ENCODE results near the gene VPS37C. TPM values are rescaled to one million over a fixed set of nuclear protein-coding genes. Genes with fewer than 3 reads are reported as not detected.

Gene VPS37C
- total and polyA plus RNA-seq, 9 of the 15 experiments (the other 6 are each of a cell fraction or from before 2014, with no cell fraction given), result 0.62 to 29.8 (median 11.5) TPM

- FAIRE-seq (no peak), DNase-seq (ENCODE audit: extremely low read depth in 1 of 4, low spot score in 3 of 4) (no peak), ATAC-seq (no peak)
- WGBS (ENCODE audit: insufficient coverage, low coverage, missing lambda C conversion rate), result 6% methylated on average over 3 of the region's 3 CpGs
- H3K9me1 ChIP-seq (ENCODE audit: control insufficient read depth, insufficient read depth, low read length), result peaks cover 4% of the 10 kb centered on the region
- peaks cover 25% of the 10 kb centered on the region for H4K20me1 ChIP-seq (replicated peaks; ENCODE audit: control insufficient read depth, insufficient read depth, low read length)
- no peaks in the 10 kb centered on the region for H3K9me3 ChIP-seq (replicated peaks; ENCODE audit: control insufficient read depth, insufficient read depth, low read depth, low read length)
- no peak overlapping the region for H3K27ac ChIP-seq (ENCODE audit: extremely low read depth, low read depth, low read length)
- in situ Hi-C loops (cut with MboI), result no loop called here
- no peak overlapping the region for H3K4me3 ChIP-seq
- H3K27me3 ChIP-seq (ENCODE audit: control insufficient read depth in 2 of 2, insufficient read depth in 2 of 2, low read length in 2 of 2), result peaks cover 23 to 57% of the 10 kb centered on the region in 2 experiments; a peak in 4 of 5 replicates
- POLR2A ChIA-PET, result interaction anchor here (1.6 kb wide), 1 partner anchor 8 kb away, joined by 4 read pairs; no protein-coding TSS in a partner anchor
- CTCF ChIA-PET (ENCODE audit: low intra/inter-chr PET ratio), result no interaction called here
- H3K4me2 ChIP-seq (ENCODE audit: insufficient read depth, low read length), result no peak overlapping the region
- intact Hi-C loops (cut with micrococcal nuclease), result no loop called here
- H3K9ac ChIP-seq (ENCODE audit: insufficient read depth in 1 of 2, low read depth in 2 of 2, low read length in 2 of 2), result no peak overlapping the region
- H3K79me2 ChIP-seq (ENCODE audit: control insufficient read depth, insufficient read depth, low read length), result no peaks in the 10 kb centered on the region
- BruUV-seq (replicated peaks), result no TSS peak
- peaks cover 9 to 11% of the 10 kb centered on the region in 2 experiments; a peak in 4 of 5 replicates for H3K4me1 ChIP-seq (replicated peaks in 1 of 2; ENCODE audit: control insufficient read depth in 2 of 2, insufficient read depth in 2 of 2, low read length in 2 of 2)
- TF ChIP-seq FOXK2 (conservative IDR thresholded peaks at IDR 0.05 in 1 of 2, IDR thresholded peaks at IDR 0.05 in 1 of 2; ENCODE audit: low read depth in 2 of 2) (no peak), CREBBP (IDR thresholded peaks at IDR 0.05; ENCODE audit: low read depth, low read length) (no peak), GMEB1 (CRISPR knock-in tag; IDR thresholded peaks at IDR 0.05) (no peak), ZNF354B (CRISPR knock-in tag; IDR thresholded peaks at IDR 0.05) (no peak), CLOCK (CRISPR knock-in tag; IDR thresholded peaks at IDR 0.05; ENCODE audit: borderline replicate concordance) (no peak), OTX1 (CRISPR knock-in tag; IDR thresholded peaks at IDR 0.05) (no peak), MNT (conservative IDR thresholded peaks at IDR 0.05) (no peak)
- H2AFZ ChIP-seq (ENCODE audit: low read depth, low read length), result no peak overlapping the region
- no peaks in the 10 kb centered on the region for H3K36me3 ChIP-seq (ENCODE audit: control insufficient read depth, insufficient read depth, low read length)
Measured at GRCh38 chr11:61119571-61119970, 41.7 kb downstream of the VPS37C start.
